Neural cell (in vitro differentiated cells): ENCODE results near the gene LYSMD4. TPM values are rescaled to one million over a fixed set of nuclear protein-coding genes. Genes with fewer than 3 reads are reported as not detected.

ENCODE experiments used
- H2AFZ ChIP-seq: fragments of 200-600, 300-800 bp; sonication (generic), shearing (Covaris generic); 2 replicates; pipeline ENCODE4 v1.6.0; 2014; ENCODE audit warnings: low read depth, mild to moderate bottlenecking, antibody characterized with exemption, low read length, moderate library complexity
- H3F3A ChIP-seq: fragments of 200-600 bp; shearing (Covaris generic); 2 replicates; pipeline ENCODE4 v1.6.1; 2016; ENCODE audit warnings: mild to moderate bottlenecking, moderate library complexity, mixed read lengths, antibody characterized with exemption, low read length; ENCODE audit not compliant: insufficient read depth, poor library complexity, severe bottlenecking
- H3K27ac ChIP-seq: fragments of 200-600, 300-800 bp; sonication (generic), shearing (Covaris generic); 2 replicates; pipeline ENCODE4 v1.5.1; 2014; ENCODE audit warnings: mild to moderate bottlenecking, low read length, moderate library complexity
- H3K27me3 ChIP-seq: fragments of 300-800, 200-600 bp; sonication (generic), shearing (Covaris generic); 2 replicates; pipeline ENCODE4 v1.6.0; 2014; ENCODE audit warnings: mild to moderate bottlenecking, low read depth, low read length, moderate library complexity; ENCODE audit not compliant: insufficient read depth
- H3K36me3 ChIP-seq: fragments of 300-800, 200-600 bp; sonication (generic), shearing (Covaris generic); 2 replicates; pipeline ENCODE4 v1.5.1; 2014; ENCODE audit warnings: mild to moderate bottlenecking, antibody characterized with exemption, low read length, moderate library complexity; ENCODE audit not compliant: insufficient read depth
- H3K4me2 ChIP-seq: fragments of 300-800, 200-600 bp; sonication (generic), shearing (Covaris generic); 2 replicates; pipeline ENCODE4 v1.6.0; 2014; ENCODE audit warnings: mild to moderate bottlenecking, low read length
- H3K4me3 ChIP-seq: fragments of 300-800, 200-600 bp; sonication (generic), shearing (Covaris generic); 2 replicates; pipeline ENCODE4 v1.5.1; 2014; ENCODE audit warnings: mild to moderate bottlenecking, low read length, moderate library complexity
- H3K79me2 ChIP-seq: fragments of 200-600 bp; shearing (Covaris generic); replicated peaks from 2 replicates; pipeline ENCODE4 v1.6.0; 2014; ENCODE audit warnings: mild to moderate bottlenecking, low read length, moderate library complexity; ENCODE audit not compliant: insufficient read depth
- H3K9ac ChIP-seq: fragments of 300-800, 200-600 bp; sonication (generic), shearing (Covaris generic); 2 replicates; pipeline ENCODE4 v1.6.1; 2016; ENCODE audit warnings: mild to moderate bottlenecking, low read length, mixed read lengths
- H3K9me2 ChIP-seq: fragments of 200-600 bp; shearing (Covaris generic); 2 replicates; pipeline ENCODE4 v1.6.1; 2016; ENCODE audit warnings: mild to moderate bottlenecking, low read length, mixed read lengths; ENCODE audit not compliant: insufficient read depth
- H3K9me3 ChIP-seq: fragments of 200-600, 300-800 bp; sonication (generic), shearing (Covaris generic); 2 replicates; pipeline ENCODE4 v1.6.1; 2016; ENCODE audit warnings: mild to moderate bottlenecking, mixed run types, low read length, moderate library complexity, mixed read lengths
- H4K20me1 ChIP-seq: fragments of 200-600 bp; shearing (Covaris generic); 2 replicates; pipeline ENCODE4 v1.6.1; 2016; ENCODE audit warnings: mild to moderate bottlenecking, mixed run types; ENCODE audit not compliant: insufficient read depth
- EP300 ChIP-seq: fragments of 450-650 bp; conservative IDR thresholded peaks from 2 replicates; pipeline ENCODE4 v1.6.1; 2014; ENCODE audit warnings: antibody characterized with exemption, mild to moderate bottlenecking, moderate library complexity; ENCODE audit not compliant: poor library complexity, severe bottlenecking
- EZH2 ChIP-seq: fragments of 200-600, 300-800 bp; shearing (Covaris generic), sonication (generic); IDR thresholded peaks from 2 replicates; pipeline ENCODE4 v1.6.1; 2014; ENCODE audit warnings: antibody characterized with exemption, low read length, borderline replicate concordance, mild to moderate bottlenecking; ENCODE audit not compliant: insufficient read depth, poor library complexity, severe bottlenecking
- MXI1 ChIP-seq: fragments of 450-650 bp; conservative IDR thresholded peaks from 2 replicates; pipeline ENCODE4 v1.6.1; 2014; ENCODE audit warnings: antibody characterized with exemption, mild to moderate bottlenecking; ENCODE audit not compliant: poor library complexity, severe bottlenecking
- POLR2AphosphoS5 ChIP-seq: IDR thresholded peaks from 2 replicates; pipeline ENCODE4 v1.6.1; 2012
- RAD21 ChIP-seq: fragments of 450-650 bp; conservative IDR thresholded peaks from 2 replicates; pipeline ENCODE4 v1.6.1; 2014; ENCODE audit warnings: antibody characterized with exemption, mild to moderate bottlenecking, moderate library complexity
- SMC3 ChIP-seq: fragments of 450-650 bp; conservative IDR thresholded peaks from 2 replicates; pipeline ENCODE4 v1.6.1; 2014; ENCODE audit warnings: antibody characterized with exemption, mild to moderate bottlenecking, moderate library complexity; ENCODE audit not compliant: poor library complexity
- TAF1 ChIP-seq: IDR thresholded peaks from 2 replicates; pipeline ENCODE4 v1.6.1; 2012; ENCODE audit warnings: low read depth
- polyA plus RNA-seq: library from polyadenylated mRNA; depleted of rRNA; stranded (reverse); fragments of >200 nt; gene quantifications from 2 replicates; pipeline ENCODE4 v1.2.3, GENCODE V29; 2014
- TF ChIP-seq, protein P1 (sequence below): IDR thresholded peaks from 2 replicates; pipeline ENCODE4 v1.6.1; 2012; ENCODE audit warnings: borderline replicate concordance
- TF ChIP-seq, protein P2 (sequence below): fragments of 450-650 bp; IDR thresholded peaks from 2 replicates; pipeline ENCODE4 v1.5.1; 2014; ENCODE audit warnings: antibody characterized with exemption, mild to moderate bottlenecking, moderate library complexity; ENCODE audit not compliant: poor library complexity, severe bottlenecking

LYSMD4 gene
- polyA plus RNA-seq, 1 donor from 2014 or later: 57.5 TPM

DNA sequence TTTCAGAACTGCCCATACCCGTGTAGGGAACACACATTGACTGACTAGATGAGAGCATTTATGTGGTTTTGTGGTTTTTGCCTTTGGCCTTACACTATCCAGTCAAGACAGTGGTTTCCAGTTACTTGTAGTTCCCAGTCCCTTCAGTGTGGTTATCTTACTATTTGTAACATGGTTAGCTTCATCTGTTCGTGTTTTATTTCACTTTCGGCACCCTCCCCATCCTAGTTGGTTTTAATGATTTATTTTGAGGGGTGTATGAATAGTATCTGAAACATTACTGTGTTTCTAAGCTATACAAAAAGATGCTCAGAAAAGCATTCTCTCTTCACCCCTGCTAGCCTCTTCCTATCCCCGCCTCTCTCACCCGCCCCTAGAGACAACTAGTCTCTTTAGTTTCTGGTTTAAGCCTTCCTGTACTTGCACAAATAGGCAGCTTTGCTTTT is 14.1 kb downstream of the LYSMD4 start:
- H4K20me1 ChIP-seq: no peaks in the 10 kb centered on the region
- no peak overlapping the region for H3K27ac ChIP-seq
- no peaks in the 10 kb centered on the region for H3K9me3 ChIP-seq
- no peaks in the 10 kb centered on the region for H3K79me2 ChIP-seq
- H3K9ac ChIP-seq: no peak overlapping the region
- H3F3A ChIP-seq: no peaks in the 10 kb centered on the region
- H3K27me3 ChIP-seq: no peaks in the 10 kb centered on the region
- no peaks in the 10 kb centered on the region for H3K9me2 ChIP-seq
- no peak overlapping the region for H3K4me3 ChIP-seq
- H2AFZ ChIP-seq: no peak overlapping the region
- no peaks in the 10 kb centered on the region for H3K36me3 ChIP-seq
- no peak overlapping the region for H3K4me2 ChIP-seq
- no peak for TF ChIP-seq EZH2
- TF ChIP-seq, protein P1, sequence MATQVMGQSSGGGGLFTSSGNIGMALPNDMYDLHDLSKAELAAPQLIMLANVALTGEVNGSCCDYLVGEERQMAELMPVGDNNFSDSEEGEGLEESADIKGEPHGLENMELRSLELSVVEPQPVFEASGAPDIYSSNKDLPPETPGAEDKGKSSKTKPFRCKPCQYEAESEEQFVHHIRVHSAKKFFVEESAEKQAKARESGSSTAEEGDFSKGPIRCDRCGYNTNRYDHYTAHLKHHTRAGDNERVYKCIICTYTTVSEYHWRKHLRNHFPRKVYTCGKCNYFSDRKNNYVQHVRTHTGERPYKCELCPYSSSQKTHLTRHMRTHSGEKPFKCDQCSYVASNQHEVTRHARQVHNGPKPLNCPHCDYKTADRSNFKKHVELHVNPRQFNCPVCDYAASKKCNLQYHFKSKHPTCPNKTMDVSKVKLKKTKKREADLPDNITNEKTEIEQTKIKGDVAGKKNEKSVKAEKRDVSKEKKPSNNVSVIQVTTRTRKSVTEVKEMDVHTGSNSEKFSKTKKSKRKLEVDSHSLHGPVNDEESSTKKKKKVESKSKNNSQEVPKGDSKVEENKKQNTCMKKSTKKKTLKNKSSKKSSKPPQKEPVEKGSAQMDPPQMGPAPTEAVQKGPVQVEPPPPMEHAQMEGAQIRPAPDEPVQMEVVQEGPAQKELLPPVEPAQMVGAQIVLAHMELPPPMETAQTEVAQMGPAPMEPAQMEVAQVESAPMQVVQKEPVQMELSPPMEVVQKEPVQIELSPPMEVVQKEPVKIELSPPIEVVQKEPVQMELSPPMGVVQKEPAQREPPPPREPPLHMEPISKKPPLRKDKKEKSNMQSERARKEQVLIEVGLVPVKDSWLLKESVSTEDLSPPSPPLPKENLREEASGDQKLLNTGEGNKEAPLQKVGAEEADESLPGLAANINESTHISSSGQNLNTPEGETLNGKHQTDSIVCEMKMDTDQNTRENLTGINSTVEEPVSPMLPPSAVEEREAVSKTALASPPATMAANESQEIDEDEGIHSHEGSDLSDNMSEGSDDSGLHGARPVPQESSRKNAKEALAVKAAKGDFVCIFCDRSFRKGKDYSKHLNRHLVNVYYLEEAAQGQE: no peak
- TF ChIP-seq POLR2AphosphoS5: no peak
- TF ChIP-seq EP300: no peak
- no peak for TF ChIP-seq MXI1
- TF ChIP-seq RAD21: no peak
- TF ChIP-seq, protein P2, sequence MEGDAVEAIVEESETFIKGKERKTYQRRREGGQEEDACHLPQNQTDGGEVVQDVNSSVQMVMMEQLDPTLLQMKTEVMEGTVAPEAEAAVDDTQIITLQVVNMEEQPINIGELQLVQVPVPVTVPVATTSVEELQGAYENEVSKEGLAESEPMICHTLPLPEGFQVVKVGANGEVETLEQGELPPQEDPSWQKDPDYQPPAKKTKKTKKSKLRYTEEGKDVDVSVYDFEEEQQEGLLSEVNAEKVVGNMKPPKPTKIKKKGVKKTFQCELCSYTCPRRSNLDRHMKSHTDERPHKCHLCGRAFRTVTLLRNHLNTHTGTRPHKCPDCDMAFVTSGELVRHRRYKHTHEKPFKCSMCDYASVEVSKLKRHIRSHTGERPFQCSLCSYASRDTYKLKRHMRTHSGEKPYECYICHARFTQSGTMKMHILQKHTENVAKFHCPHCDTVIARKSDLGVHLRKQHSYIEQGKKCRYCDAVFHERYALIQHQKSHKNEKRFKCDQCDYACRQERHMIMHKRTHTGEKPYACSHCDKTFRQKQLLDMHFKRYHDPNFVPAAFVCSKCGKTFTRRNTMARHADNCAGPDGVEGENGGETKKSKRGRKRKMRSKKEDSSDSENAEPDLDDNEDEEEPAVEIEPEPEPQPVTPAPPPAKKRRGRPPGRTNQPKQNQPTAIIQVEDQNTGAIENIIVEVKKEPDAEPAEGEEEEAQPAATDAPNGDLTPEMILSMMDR: no peak
- no peak for TF ChIP-seq TAF1
- no peak for TF ChIP-seq SMC3

DNA sequence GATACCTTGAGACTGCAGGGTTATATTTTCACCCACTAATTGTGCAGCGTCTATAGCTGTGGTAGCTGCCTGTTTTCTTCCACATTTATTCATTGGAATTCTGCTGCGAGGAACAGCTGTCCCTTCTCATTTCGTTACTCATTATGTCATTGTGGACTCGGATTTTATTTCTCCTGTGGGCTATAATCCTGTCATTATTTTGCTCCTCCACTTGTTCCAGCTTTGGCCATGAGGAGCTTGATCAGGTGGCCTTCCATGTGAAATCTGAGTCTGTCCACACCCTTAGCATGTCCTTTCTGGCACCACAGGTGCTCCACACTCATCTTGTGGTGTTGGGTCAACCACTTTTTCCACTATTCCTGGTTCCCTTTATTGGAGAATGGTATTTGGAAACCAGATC is 14.8 kb downstream of the LYSMD4 start:
- Histone ChIP-seq H3K27ac (no peak overlapping the region), H3K4me2 (no peak overlapping the region), H3K9me2 (no peaks in the 10 kb centered on the region)

More for the DNA sequence above, 14.8 kb downstream of the LYSMD4 start:
- Histone ChIP-seq H2AFZ (no peak overlapping the region), H3K9me3 (no peaks in the 10 kb centered on the region), H3K79me2 (no peaks in the 10 kb centered on the region), H3F3A (no peaks in the 10 kb centered on the region), H3K4me3 (no peak overlapping the region), H3K9ac (no peak overlapping the region), H3K27me3 (no peaks in the 10 kb centered on the region), H3K36me3 (no peaks in the 10 kb centered on the region), H4K20me1 (no peaks in the 10 kb centered on the region)
- TF ChIP-seq SMC3 (no peak), TAF1 (no peak), MXI1 (no peak)
